Measurements from ENCODE around the gene GALNT4. TPM values are rescaled to one million over a fixed set of nuclear protein-coding genes. Genes with fewer than 3 reads are reported as not detected.

Gene GALNT4
- total and polyA plus RNA-seq, 9 of the 15 experiments (the other 6 are each of a cell fraction or from before 2014, with no cell fraction given), result 1.2 to 4.6 (median 3.4) TPM

DNA sequence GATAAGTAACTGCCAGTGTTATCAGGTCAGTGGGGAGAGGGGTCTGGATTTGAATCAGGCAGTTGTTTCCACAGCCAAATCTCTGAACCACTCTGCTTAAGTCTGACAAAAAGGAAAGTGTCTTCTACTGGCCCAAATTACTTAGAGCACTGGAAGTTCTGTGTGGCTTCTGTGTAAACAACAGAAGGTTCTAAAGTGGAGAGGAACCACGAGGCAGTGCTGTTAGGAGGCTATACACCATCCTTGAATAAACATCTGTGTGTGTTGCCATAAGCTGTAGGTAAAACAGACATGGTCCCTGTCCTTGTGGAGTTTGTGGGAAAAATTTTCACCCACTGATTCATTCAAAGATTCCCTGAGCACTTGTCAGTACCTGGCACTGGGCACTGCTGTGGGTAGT is 50.0 kb downstream of the GALNT4 start:
- no TSS peak for BruUV-seq (replicated peaks)
- in situ Hi-C loops (cut with MboI), result loop anchor here (5.0 to 25.0 kb wide), 2 partner anchors 53 to 1463 kb away; partner anchors contain the start of gene POC1B
- intact Hi-C loops (cut with micrococcal nuclease), result loop anchor here (10.0 kb wide), 2 partner anchors 220 to 1470 kb away; no protein-coding TSS in a partner anchor

More for the DNA sequence above, 50.0 kb downstream of the GALNT4 start:
- no peaks in the 10 kb centered on the region for H3K27me3 ChIP-seq (ENCODE audit: control insufficient read depth in 2 of 2, insufficient read depth in 2 of 2, low read length in 2 of 2)
- no peaks in the 10 kb centered on the region for H4K20me1 ChIP-seq (replicated peaks; ENCODE audit: control insufficient read depth, insufficient read depth, low read length)
- no peak for TF ChIP-seq ZEB2 (IDR thresholded peaks at IDR 0.05)
- TF ChIP-seq GATA2 (CRISPR knock-in tag; IDR thresholded peaks at IDR 0.05), result no peak
- TF ChIP-seq CHD2 (IDR thresholded peaks at IDR 0.05; ENCODE audit: low read depth, low read length), result no peak
- no peak for TF ChIP-seq U2AF1 (optimal IDR thresholded peaks at IDR 0.05; ENCODE audit: low read depth, low read length)
- TF ChIP-seq, protein P1, sequence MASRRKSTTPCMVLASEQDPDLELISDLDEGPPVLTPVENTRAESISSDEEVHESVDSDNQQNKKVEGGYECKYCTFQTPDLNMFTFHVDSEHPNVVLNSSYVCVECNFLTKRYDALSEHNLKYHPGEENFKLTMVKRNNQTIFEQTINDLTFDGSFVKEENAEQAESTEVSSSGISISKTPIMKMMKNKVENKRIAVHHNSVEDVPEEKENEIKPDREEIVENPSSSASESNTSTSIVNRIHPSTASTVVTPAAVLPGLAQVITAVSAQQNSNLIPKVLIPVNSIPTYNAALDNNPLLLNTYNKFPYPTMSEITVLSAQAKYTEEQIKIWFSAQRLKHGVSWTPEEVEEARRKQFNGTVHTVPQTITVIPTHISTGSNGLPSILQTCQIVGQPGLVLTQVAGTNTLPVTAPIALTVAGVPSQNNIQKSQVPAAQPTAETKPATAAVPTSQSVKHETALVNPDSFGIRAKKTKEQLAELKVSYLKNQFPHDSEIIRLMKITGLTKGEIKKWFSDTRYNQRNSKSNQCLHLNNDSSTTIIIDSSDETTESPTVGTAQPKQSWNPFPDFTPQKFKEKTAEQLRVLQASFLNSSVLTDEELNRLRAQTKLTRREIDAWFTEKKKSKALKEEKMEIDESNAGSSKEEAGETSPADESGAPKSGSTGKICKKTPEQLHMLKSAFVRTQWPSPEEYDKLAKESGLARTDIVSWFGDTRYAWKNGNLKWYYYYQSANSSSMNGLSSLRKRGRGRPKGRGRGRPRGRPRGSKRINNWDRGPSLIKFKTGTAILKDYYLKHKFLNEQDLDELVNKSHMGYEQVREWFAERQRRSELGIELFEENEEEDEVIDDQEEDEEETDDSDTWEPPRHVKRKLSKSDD (conservative IDR thresholded peaks at IDR 0.05; ENCODE audit: low read length), result no peak
- TF ChIP-seq, protein P2, sequence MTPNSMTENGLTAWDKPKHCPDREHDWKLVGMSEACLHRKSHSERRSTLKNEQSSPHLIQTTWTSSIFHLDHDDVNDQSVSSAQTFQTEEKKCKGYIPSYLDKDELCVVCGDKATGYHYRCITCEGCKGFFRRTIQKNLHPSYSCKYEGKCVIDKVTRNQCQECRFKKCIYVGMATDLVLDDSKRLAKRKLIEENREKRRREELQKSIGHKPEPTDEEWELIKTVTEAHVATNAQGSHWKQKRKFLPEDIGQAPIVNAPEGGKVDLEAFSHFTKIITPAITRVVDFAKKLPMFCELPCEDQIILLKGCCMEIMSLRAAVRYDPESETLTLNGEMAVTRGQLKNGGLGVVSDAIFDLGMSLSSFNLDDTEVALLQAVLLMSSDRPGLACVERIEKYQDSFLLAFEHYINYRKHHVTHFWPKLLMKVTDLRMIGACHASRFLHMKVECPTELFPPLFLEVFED (CRISPR knock-in tag; conservative IDR thresholded peaks at IDR 0.05), result no peak
- TF ChIP-seq BRF1 (IDR thresholded peaks at IDR 0.05; ENCODE audit: borderline replicate concordance, extremely low read depth, insufficient read length), result no peak
- TF ChIP-seq MYNN (IDR thresholded peaks at IDR 0.05), result no peak
- no peak for TF ChIP-seq MYNN (CRISPR knock-in tag; IDR thresholded peaks at IDR 0.05)
- no peak for TF ChIP-seq JUND (IDR thresholded peaks at IDR 0.05; ENCODE audit: borderline replicate concordance, low read depth, low read length)
- TF ChIP-seq JUND (tag; IDR thresholded peaks at IDR 0.05; ENCODE audit: borderline replicate concordance, low read depth, low read length), result no peak
- TF ChIP-seq BCL6 (CRISPR knock-in tag; IDR thresholded peaks at IDR 0.05), result no peak
- H3K9ac ChIP-seq (ENCODE audit: insufficient read depth in 1 of 2, low read depth in 2 of 2, low read length in 2 of 2), result no peak overlapping the region
- FAIRE-seq, result no peak
- WGBS (ENCODE audit: insufficient coverage, low coverage, missing lambda C conversion rate), result 0% methylated on average over 1 of the region's 1 CpG
- no peak overlapping the region for H2AFZ ChIP-seq (ENCODE audit: low read depth, low read length)
- H3K9me3 ChIP-seq (replicated peaks; ENCODE audit: control insufficient read depth, insufficient read depth, low read depth, low read length), result no peaks in the 10 kb centered on the region
- H3K79me2 ChIP-seq (ENCODE audit: control insufficient read depth, insufficient read depth, low read length), result no peaks in the 10 kb centered on the region
- H3K4me1 ChIP-seq (replicated peaks in 1 of 2; ENCODE audit: control insufficient read depth in 2 of 2, insufficient read depth in 2 of 2, low read length in 2 of 2), result no peaks in the 10 kb centered on the region
- ATAC-seq, result no peak
- no peak overlapping the region for H3K27ac ChIP-seq (ENCODE audit: extremely low read depth, low read depth, low read length)
- H3K36me3 ChIP-seq (ENCODE audit: control insufficient read depth, insufficient read depth, low read length), result no peaks in the 10 kb centered on the region
- no peak overlapping the region for H3K4me2 ChIP-seq (ENCODE audit: insufficient read depth, low read length)
- H3K4me3 ChIP-seq, result no peak overlapping the region
- H3K9me1 ChIP-seq (ENCODE audit: control insufficient read depth, insufficient read depth, low read length), result no peaks in the 10 kb centered on the region
- POLR2A ChIA-PET, result no interaction called here
- DNase-seq (ENCODE audit: extremely low read depth in 1 of 4, low spot score in 3 of 4), result no peak
- CTCF ChIA-PET (ENCODE audit: low intra/inter-chr PET ratio), result interaction anchor here (0.9 kb wide), 1 partner anchor 55 kb away, joined by 3 read pairs; no protein-coding TSS in a partner anchor
